IPS DF 6.9 (cell line): ENCODE measurements around the gene CAT.
"Not testable (repeated sequence)": the region's sequence is repeated elsewhere in the genome, so short reads cannot be mapped to it uniquely, and the experiment has no call there.

Experiments
- DNase-seq: peaks from one replicate; pipeline ENCODE4 v3.0.0-alpha.2; 2013; ENCODE audit warnings: low read depth, low spot score
- H3K27ac ChIP-seq: one replicate; pipeline ENCODE4 v1.5.1; 2013; ENCODE audit warnings: low read length, control low read depth
- H3K27me3 ChIP-seq: 2 replicates; pipeline ENCODE4 v1.6.1; 2013; ENCODE audit warnings: mild to moderate bottlenecking, low read length; ENCODE audit not compliant: control insufficient read depth, insufficient read depth
- H3K36me3 ChIP-seq: 2 replicates; pipeline ENCODE4 v1.6.1; 2013; ENCODE audit warnings: low read length; ENCODE audit not compliant: control insufficient read depth, insufficient read depth
- H3K4me1 ChIP-seq: 2 replicates; pipeline ENCODE4 v1.6.1; 2013; ENCODE audit warnings: low read length; ENCODE audit not compliant: control insufficient read depth, insufficient read depth
- H3K4me3 ChIP-seq: 2 replicates; pipeline ENCODE4 v1.5.1; 2013; ENCODE audit warnings: mild to moderate bottlenecking, low read length
- H3K9me3 ChIP-seq: 2 replicates; pipeline ENCODE4 v1.6.1; 2013; ENCODE audit warnings: low read length, inconsistent platforms; ENCODE audit not compliant: control insufficient read depth, insufficient read depth
- WGBS: extraction: QIAGEN DNeasy Blood & Tissue Kit; methylation state at CpG from one replicate; pipeline ENCODE4 v1.1.7; 2013; ENCODE audit warnings: mixed read lengths, missing lambda C conversion rate; ENCODE audit not compliant: insufficient read length, insufficient coverage; 5-methylcytosine and 5-hydroxymethylcytosine counted together

Gene CAT

DNA sequence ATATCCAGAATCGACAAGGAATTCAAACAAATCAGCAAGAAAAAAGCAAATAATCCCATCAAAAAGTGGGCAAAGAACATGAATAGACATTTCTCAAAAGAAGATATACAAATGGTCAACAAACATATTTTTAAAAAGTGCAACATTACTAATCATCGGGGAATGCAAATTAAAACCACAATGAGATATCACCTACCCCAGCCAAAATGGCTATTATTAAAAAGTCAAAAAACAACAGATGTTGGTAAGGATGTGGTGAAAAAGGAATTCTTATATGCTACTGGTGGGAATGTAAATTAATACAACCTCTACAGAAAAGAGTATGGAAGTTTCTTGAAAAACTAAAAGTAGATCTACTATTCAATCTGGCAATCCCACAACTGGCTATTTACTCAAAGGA, 13.9 kb upstream of the CAT start:
- DNase-seq, H3K36me3 ChIP-seq, H3K4me1 ChIP-seq, H3K4me3 ChIP-seq, H3K27me3 ChIP-seq, H3K9me3 ChIP-seq, H3K27ac ChIP-seq: not testable (repeated sequence)
- no CpG with 5 or more reads among the region's 2 CpGs for WGBS

- Histone ChIP-seq H3K4me1 (no peaks in the 10 kb centered on the region), H3K27ac (no peak overlapping the region), H3K36me3 (no peaks in the 10 kb centered on the region), H3K4me3 (no peak overlapping the region), H3K9me3 (no peaks in the 10 kb centered on the region), H3K27me3 (no peaks in the 10 kb centered on the region)
- no peak for DNase-seq
- no CpG with 5 or more reads among the region's 1 CpG for WGBS
Measured at GRCh38 chr11:34425360-34425759, 13.4 kb upstream of the CAT start.

DNA sequence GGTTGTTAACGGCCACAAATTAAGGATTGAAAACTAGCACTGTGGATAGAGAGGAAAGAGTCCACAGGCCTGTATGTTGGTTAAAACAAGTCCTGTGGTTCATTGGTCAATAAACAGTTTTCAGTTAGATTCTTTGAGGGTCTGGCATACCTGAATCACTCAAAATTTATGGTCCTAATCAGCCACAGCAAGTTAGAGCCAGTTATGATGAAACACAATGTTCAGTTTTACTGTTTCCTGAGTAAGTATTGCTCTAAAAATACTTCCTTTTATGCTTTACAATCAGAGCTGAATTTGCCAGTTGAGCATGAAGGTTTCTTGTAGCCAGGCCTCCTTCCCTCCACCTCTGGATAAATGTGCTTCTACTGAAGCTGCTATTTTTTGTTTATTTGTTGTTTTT, 12.9 kb upstream of the CAT start:
- H3K27ac ChIP-seq = no peak overlapping the region
- H3K4me3 ChIP-seq = no peak overlapping the region
- H3K27me3 ChIP-seq = no peaks in the 10 kb centered on the region
- no peaks in the 10 kb centered on the region for H3K36me3 ChIP-seq
- no peaks in the 10 kb centered on the region for H3K4me1 ChIP-seq
- no peaks in the 10 kb centered on the region for H3K9me3 ChIP-seq
- no CpG with 5 or more reads among the region's 1 CpG for WGBS
- no peak for DNase-seq

GRCh38 chr11:34426766-34427185, 12.0 kb upstream of the CAT start:
- WGBS = no CpG with 5 or more reads among the region's 3 CpGs
- no peaks in the 10 kb centered on the region for H3K9me3 ChIP-seq
- no peaks in the 10 kb centered on the region for H3K27me3 ChIP-seq
- no peak for DNase-seq
- no peak overlapping the region for H3K27ac ChIP-seq
- H3K4me1 ChIP-seq = no peaks in the 10 kb centered on the region
- H3K4me3 ChIP-seq = no peak overlapping the region
- H3K36me3 ChIP-seq = no peaks in the 10 kb centered on the region

DNA sequence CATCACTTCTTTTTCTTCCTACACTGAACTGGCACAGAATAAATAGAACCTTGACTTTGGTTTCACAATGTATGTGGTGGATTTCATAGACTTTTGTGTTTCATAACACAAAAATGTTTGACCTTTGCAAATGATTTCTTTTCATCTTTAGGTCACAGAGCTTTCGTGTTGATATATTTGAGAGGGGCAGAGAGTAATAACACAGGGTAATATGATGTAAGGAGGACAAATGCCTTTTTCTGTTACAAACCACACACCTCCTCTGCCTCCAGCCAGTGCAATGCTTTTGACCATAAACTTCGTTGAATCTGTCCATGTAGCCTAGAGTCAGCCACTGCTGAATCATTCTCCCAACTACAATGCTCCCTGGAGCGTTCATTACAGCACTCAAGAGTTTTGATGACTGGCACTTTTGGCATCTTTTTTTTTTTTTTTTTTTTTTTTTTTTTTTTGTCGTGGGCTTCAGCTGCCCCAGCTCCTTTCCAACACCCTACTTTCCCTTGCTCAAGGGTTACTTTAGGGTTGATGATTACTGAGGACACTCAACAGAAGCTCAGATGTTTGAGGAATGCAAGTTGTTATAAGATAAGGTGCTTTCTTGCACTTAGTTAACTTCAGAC, 11.4 kb upstream of the CAT start:
- H3K9me3 ChIP-seq = no peaks in the 10 kb centered on the region
- DNase-seq = no peak
- H3K4me3 ChIP-seq = no peak overlapping the region
- no peaks in the 10 kb centered on the region for H3K27me3 ChIP-seq
- no peaks in the 10 kb centered on the region for H3K4me1 ChIP-seq
- H3K27ac ChIP-seq = no peak overlapping the region
- no CpG with 5 or more reads among the region's 4 CpGs for WGBS
- H3K36me3 ChIP-seq = no peaks in the 10 kb centered on the region

DNA sequence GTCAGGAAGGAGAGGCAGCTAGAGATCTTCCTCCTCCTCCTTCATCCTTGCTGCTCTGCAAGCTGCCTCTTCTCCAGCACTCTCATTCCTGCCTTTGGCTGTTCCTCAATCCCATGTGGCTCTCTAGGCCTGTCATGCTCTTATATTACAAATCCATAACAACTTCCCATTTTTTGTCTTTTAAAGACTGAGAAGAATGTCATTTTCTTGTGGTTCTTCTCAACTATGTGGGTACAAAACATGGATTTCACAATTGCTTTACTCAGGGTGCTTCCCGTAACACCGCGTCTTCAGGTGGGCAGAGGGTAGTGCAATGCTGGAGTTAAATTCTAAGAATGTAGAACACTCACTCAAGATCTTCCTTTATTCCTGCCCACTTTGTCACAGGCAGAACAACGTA, 6.8 kb upstream of the CAT start:
- Histone ChIP-seq H3K36me3 (no peaks in the 10 kb centered on the region), H3K9me3 (no peaks in the 10 kb centered on the region), H3K27me3 (peaks cover 2% of the 10 kb centered on the region; the same call in 1 of the 2 replicates), H3K27ac (no peak overlapping the region), H3K4me3 (no peak overlapping the region), H3K4me1 (no peaks in the 10 kb centered on the region)
- WGBS = no CpG with 5 or more reads among the region's 4 CpGs
- no peak for DNase-seq

GRCh38 chr11:34432822-34433221, 5.9 kb upstream of the CAT start:
- H3K4me3 ChIP-seq = no peak overlapping the region
- H3K27ac ChIP-seq = no peak overlapping the region
- WGBS = no CpG with 5 or more reads among the region's 5 CpGs
- DNase-seq = no peak
- no peaks in the 10 kb centered on the region for H3K36me3 ChIP-seq
- no peaks in the 10 kb centered on the region for H3K4me1 ChIP-seq
- peaks cover 2% of the 10 kb centered on the region; the same call in 1 of the 2 replicates for H3K27me3 ChIP-seq
- H3K9me3 ChIP-seq = no peaks in the 10 kb centered on the region

DNA sequence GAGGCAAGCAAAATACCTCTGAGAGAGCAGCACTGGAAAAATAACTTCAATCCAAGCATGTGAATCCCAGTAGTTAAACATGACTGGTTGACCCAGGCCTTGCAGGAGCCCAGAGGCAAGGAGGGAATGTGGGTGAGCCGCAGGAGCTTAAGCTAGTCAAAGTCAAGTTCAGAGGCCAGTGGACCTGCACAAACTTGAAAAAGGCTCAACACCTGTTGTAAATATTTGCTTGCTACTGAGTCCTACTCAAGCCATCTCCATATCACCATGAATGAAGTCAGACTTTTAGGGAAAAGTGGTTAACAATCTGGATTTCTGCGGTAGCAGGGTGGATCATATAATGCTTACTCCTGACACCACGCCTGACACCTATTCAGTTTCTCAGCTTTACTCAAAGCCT, 4.8 kb upstream of the CAT start:
- DNase-seq = no peak
- no peaks in the 10 kb centered on the region for H3K36me3 ChIP-seq
- peaks cover 2% of the 10 kb centered on the region; the same call in 1 of the 2 replicates for H3K27me3 ChIP-seq
- no peak overlapping the region for H3K4me3 ChIP-seq
- H3K9me3 ChIP-seq = no peaks in the 10 kb centered on the region
- no peak overlapping the region for H3K27ac ChIP-seq
- no CpG with 5 or more reads among the region's 3 CpGs for WGBS
- no peaks in the 10 kb centered on the region for H3K4me1 ChIP-seq

- no peak for DNase-seq
- H3K4me3 ChIP-seq = no peak overlapping the region
- no peaks in the 10 kb centered on the region for H3K9me3 ChIP-seq
- no peak overlapping the region for H3K27ac ChIP-seq
- no peaks in the 10 kb centered on the region for H3K36me3 ChIP-seq
- H3K4me1 ChIP-seq = no peaks in the 10 kb centered on the region
- WGBS = no CpG with 5 or more reads among the region's 2 CpGs
- H3K27me3 ChIP-seq = peaks cover 2% of the 10 kb centered on the region; the same call in 1 of the 2 replicates
Measured at GRCh38 chr11:34437224-34438125, 1.3 kb upstream of the CAT start.

DNA sequence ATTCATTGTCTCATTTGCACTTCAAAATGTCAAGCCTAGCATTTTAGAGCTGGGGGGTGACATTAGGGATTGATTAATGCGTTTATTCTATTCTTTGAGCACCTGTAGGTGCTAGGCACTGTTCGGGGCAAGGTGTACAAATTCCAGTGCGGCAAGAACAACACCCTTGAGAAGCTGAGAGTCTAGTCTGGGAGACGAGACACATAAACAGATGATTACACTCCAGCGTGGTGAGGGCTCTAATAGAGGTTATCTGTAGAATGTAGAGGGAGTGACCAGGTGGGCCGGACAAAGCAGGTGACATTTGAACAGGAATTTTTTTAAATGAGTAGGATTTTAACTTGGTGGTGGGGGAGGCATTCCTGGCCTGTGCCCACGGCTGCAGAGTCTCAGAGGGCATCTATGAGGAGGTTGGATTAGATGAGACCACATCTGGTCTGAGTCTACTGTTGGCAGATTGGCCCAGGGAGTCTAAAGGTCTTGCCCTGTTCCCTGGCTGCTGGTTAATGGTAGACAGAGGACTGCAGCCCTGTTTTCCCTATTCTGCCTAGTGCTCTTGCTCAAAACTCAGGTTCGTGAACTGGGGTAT, 970 bp downstream of the CAT start:
- DNase-seq = no peak
- WGBS = no CpG with 5 or more reads among the region's 8 CpGs
- Histone ChIP-seq H3K4me1 (no peaks in the 10 kb centered on the region), H3K36me3 (no peaks in the 10 kb centered on the region), H3K4me3 (no peak overlapping the region; the same call in 1 of the 2 replicates), H3K9me3 (no peaks in the 10 kb centered on the region), H3K27me3 (no peaks in the 10 kb centered on the region), H3K27ac (no peak overlapping the region)
